DOHH2 (cell line): ENCODE measurements around the gene DLAT.

Source experiments
- CTCF ChIP-seq: fragments of 200-600 bp; sonication (generic); IDR thresholded peaks from one replicate; pipeline ENCODE4 v1.5.1; 2014; ENCODE audit warnings: antibody characterized with exemption, mild to moderate bottlenecking, low read depth, low read length; ENCODE audit not compliant: poor library complexity, severe bottlenecking
- EZH2phosphoT487 ChIP-seq: fragments of 200-600 bp; sonication (generic); IDR thresholded peaks from 2 replicates; pipeline ENCODE4 v1.6.1; 2017; ENCODE audit warnings: borderline replicate concordance, mild to moderate bottlenecking, antibody characterized with exemption, low read length, moderate library complexity, mixed read lengths

- TF ChIP-seq CTCF (no peak), EZH2phosphoT487 (no peak)
These were observed 25.5 kb downstream of the DLAT start for GRCh38 chr11:112050721-112051120.
